Immature natural killer cell (primary cell): Measurements from ENCODE around the gene LRMDA. TPM values are rescaled to one million over a fixed set of nuclear protein-coding genes. Genes with fewer than 3 reads are reported as not detected.
"Not testable (repeated sequence)": the region's sequence is repeated elsewhere in the genome, so short reads cannot be mapped to it uniquely, and the experiment has no call there.

Experiments used
- DNase-seq, 3 donors: peaks; one replicate each; pipeline ENCODE4 v3.0.0; 2022; ENCODE audit warnings: mixed read lengths in 1 of 3
- H3K27ac Mint-ChIP-seq, 6 donors: one replicate each; pipeline ENCODE4 v1.8.0; 2020; ENCODE audit warnings: mixed read lengths in 6 of 6, mild to moderate bottlenecking in 5 of 6, inconsistent platforms in 4 of 6, moderate library complexity in 3 of 6
- H3K27me3 Mint-ChIP-seq, 3 donors: one replicate each; pipeline ENCODE4 v1.8.0; 2020 to 2021; ENCODE audit warnings: low read depth in 3 of 3, mild to moderate bottlenecking in 3 of 3, mixed read lengths in 3 of 3, moderate library complexity in 3 of 3, inconsistent platforms in 1 of 3
- H3K36me3 Mint-ChIP-seq, 3 donors: one replicate each; pipeline ENCODE4 v1.8.0; 2020; ENCODE audit warnings: mixed read lengths in 3 of 3, inconsistent platforms in 2 of 3, mild to moderate bottlenecking in 2 of 3
- H3K4me1 Mint-ChIP-seq, 2 donors: one replicate each; pipeline ENCODE4 v1.8.0; 2020; ENCODE audit warnings: inconsistent platforms in 2 of 2, mild to moderate bottlenecking in 2 of 2, mixed read lengths in 2 of 2, moderate library complexity in 1 of 2
- H3K4me3 Mint-ChIP-seq, 5 donors: one replicate each; pipeline ENCODE4 v1.8.0; 2020; ENCODE audit warnings: mild to moderate bottlenecking in 5 of 5, mixed read lengths in 5 of 5, inconsistent platforms in 3 of 5, moderate library complexity in 3 of 5
- H3K9me3 Mint-ChIP-seq, 6 donors: one replicate each; pipeline ENCODE4 v1.8.0; 2020; ENCODE audit warnings: mild to moderate bottlenecking in 6 of 6, mixed read lengths in 6 of 6, inconsistent platforms in 4 of 6, moderate library complexity in 3 of 6
- polyA plus RNA-seq, 3 donors: library from polyadenylated mRNA; unstranded; fragments of 300-500 nt; fragmentation: Illumina TruSeq; gene quantifications; one replicate each; pipeline ENCODE4 v1.2.3, GENCODE V29; 2021

The LRMDA gene
- polyA plus RNA-seq, 3 donors from 2014 or later, result 1.7 to 14.2 (median 2.3) TPM

DNA sequence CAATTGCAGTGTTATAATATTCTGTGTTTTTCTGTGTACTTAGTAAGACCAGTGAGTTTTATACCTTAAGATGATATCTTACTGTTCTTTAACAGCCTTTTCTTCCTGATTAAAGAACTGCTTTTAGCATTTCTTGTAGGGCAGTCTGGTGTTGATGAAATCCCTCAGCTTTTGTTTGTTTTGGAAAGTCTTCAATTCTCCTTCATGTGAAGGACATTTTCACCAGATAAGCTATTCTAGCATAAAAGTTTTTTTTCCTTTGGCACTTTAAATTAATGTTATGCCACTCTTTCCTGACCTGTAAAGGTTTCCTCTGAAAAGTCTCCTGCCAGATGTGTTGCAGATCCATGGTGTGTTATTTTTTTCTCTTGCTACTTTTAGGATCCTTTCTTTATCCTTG, 1059.8 kb downstream of the LRMDA start:
- no peak overlapping the region for H3K4me3 Mint-ChIP-seq
- no peaks in the 10 kb centered on the region for H3K4me1 Mint-ChIP-seq
- H3K9me3 Mint-ChIP-seq, result peaks cover 11 to 55% (median 17%) of the 10 kb centered on the region in 6 donors
- peaks cover 0 to 1% (median 0%) of the 10 kb centered on the region in 3 donors for H3K27me3 Mint-ChIP-seq
- no peak for DNase-seq
- H3K27ac Mint-ChIP-seq, result no peak overlapping the region
- H3K36me3 Mint-ChIP-seq, result peaks cover 0 to 6% (median 0%) of the 10 kb centered on the region in 3 donors

DNA sequence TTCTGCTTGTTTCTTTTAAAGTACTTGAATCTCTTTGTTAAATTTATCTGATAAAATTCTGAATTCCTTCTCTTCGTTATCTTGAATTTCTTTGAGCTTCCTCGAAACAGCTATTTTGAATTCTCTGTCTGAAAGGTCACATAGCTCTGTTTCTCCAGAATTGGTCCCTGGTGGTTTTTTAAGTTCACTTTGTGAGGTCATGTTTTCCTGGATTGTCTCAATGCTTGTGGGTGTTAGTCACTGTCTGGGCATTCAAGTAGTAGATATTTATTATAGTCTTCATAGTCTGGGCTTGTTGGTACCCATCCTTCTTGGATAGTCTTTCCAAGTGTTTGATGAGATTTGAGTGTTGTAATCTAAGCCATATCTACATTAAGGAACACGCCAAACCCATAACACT, 1060.6 kb downstream of the LRMDA start:
- no peak for DNase-seq
- Mint-ChIP-seq H3K4me3 (no peak overlapping the region), H3K27ac (no peak overlapping the region), H3K9me3 (peaks cover 8 to 53% (median 16%) of the 10 kb centered on the region in 6 donors), H3K36me3 (peaks cover 0 to 6% (median 0%) of the 10 kb centered on the region in 3 donors), H3K27me3 (peaks cover 0 to 1% (median 0%) of the 10 kb centered on the region in 3 donors), H3K4me1 (no peaks in the 10 kb centered on the region)

DNA sequence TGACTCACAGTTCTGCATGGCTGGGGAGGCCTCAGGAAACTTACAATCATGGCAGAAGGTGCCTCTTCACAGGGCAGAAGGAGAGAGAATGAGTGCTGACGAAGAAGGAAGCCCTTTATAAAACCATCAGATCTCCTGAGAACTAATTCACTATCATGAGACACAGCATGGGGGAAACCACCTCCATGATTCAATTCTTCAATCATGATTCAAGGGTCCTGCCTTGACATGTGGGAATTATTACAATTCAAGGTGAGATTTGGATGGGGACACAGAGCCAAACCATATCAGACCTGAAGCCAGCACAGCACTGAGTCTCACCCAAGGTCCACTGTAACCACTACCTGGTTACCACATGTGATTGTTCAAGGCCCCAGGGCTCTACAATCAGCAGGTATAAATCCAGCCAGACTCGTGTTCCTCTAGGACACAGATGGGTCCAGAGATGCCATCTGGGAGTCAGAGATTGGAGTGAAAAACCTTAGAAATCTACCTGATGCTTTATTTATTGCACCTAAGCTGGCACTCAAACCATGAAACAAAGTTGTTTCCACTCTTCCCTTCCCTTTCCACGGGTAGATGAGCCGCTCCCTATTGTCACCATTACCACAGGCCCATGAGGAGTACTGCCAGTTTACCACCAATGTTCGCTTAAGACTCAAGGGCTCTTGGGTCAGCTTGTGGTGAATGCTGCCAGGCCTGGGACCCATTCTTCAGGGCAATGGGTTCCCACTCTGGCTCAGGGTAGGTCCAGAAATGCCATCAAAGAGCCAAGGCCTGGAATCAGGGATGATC, 1061.5 kb downstream of the LRMDA start:
- Mint-ChIP-seq H3K9me3 (peaks cover 5 to 46% (median 15%) of the 10 kb centered on the region in 6 donors), H3K4me3 (no peak overlapping the region), H3K27ac (no peak overlapping the region), H3K4me1 (no peaks in the 10 kb centered on the region), H3K27me3 (peaks cover 0 to 1% (median 0%) of the 10 kb centered on the region in 3 donors), H3K36me3 (peaks cover 0 to 6% (median 0%) of the 10 kb centered on the region in 3 donors)
- DNase-seq, result no peak

DNA sequence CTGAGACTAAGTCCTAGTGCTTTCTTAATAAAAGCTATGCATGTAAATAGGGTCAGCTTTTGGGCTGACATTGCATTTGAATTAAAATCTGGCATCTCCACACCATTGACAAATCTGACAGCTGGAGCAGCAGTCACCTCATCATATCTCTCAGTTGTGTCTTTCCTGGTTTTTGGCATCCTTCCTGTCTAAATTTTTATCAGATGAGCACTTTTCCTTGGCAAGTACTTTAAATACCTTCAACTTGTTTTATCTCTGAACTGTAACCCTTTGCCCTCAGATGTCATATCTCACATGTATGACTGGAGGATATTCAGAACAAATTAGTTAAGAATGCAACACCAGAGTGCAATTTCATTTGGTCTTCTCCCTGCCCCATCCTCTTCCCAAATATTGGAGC, 1066.2 kb downstream of the LRMDA start:
- no peak for DNase-seq
- H3K9me3 Mint-ChIP-seq, result peaks cover 0 to 17% (median 3%) of the 10 kb centered on the region in 6 donors
- H3K27me3 Mint-ChIP-seq, result peaks cover 0 to 2% (median 0%) of the 10 kb centered on the region in 3 donors
- no peaks in the 10 kb centered on the region for H3K36me3 Mint-ChIP-seq
- no peak overlapping the region for H3K4me3 Mint-ChIP-seq
- H3K27ac Mint-ChIP-seq, result no peak overlapping the region
- no peaks in the 10 kb centered on the region for H3K4me1 Mint-ChIP-seq

DNA sequence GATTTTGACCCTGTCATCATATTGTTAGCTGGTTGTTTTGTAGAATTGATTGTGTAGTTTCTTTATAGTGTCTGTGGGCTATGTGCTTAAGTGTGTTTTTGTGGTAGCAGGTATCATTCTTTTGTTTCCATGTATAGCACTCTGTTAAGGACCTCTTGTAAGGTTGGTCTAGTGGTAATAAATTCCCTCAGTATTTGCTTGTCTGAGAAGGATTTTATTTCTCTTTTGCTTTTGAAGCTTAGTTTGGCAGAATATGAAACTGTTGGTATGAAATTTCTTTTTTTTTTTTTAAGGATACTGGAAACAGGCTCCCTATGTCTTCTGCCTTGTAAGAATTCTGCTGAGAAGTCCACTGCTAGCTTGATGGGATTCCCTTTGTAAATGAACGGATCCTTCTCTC, 1073.4 kb downstream of the LRMDA start:
- Mint-ChIP-seq H3K27me3 (peaks cover 0 to 5% (median 0%) of the 10 kb centered on the region in 3 donors), H3K4me3 (no peak overlapping the region), H3K27ac (no peak overlapping the region), H3K36me3 (no peaks in the 10 kb centered on the region), H3K4me1 (no peaks in the 10 kb centered on the region), H3K9me3 (peaks cover 6 to 47% (median 11%) of the 10 kb centered on the region in 6 donors)
- DNase-seq, result no peak

DNA sequence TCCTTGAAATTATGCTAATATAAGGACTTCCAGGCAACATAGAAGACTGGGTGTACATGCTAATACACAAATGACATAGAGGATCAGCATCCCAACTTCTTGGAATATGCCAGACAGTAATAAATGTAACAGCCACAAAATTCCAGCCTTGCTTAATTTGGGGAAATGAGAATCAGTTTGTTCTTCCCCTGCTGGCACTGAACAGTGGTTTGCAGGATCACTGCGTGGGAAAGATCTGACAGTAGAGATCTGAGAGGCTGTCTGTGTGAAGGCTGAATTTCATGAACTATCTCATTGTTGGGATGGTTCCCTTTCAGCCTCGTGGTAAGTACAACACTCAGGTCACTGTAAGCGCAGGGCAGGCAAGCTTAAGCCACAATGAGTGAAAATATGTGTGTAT, 1078.0 kb downstream of the LRMDA start:
- H3K9me3 Mint-ChIP-seq, result peaks cover 6 to 26% (median 9%) of the 10 kb centered on the region in 6 donors
- no peak overlapping the region for H3K4me3 Mint-ChIP-seq
- no peaks in the 10 kb centered on the region for H3K4me1 Mint-ChIP-seq
- DNase-seq, result no peak
- H3K27me3 Mint-ChIP-seq, result peaks cover 0 to 6% (median 0%) of the 10 kb centered on the region in 3 donors
- H3K36me3 Mint-ChIP-seq, result no peaks in the 10 kb centered on the region
- H3K27ac Mint-ChIP-seq, result no peak overlapping the region

DNA sequence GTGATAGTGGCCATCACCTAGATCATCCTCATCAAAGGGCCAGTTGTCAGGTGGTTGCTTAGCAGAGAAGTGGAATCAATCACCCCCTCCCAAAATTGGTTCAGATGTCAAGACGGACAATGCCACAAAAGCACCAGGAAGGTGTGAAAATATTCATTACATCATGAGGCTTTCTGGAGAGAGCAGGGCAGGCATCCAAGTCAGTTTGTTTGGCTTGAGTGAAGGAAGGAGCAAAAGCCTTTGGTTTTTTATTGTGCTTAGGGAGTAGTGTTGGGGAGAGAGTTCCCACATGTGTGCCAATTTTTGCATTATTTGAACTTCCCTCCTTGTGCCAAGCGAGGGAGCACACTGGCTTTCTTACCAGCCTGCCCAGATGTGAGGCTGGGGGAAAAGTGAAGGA, 1082.9 kb downstream of the LRMDA start:
- Mint-ChIP-seq H3K27ac (no peak overlapping the region), H3K27me3 (peaks cover 0 to 3% (median 2%) of the 10 kb centered on the region in 3 donors), H3K9me3 (peaks cover 0 to 2% (median 0%) of the 10 kb centered on the region in 6 donors), H3K36me3 (no peaks in the 10 kb centered on the region), H3K4me3 (no peak overlapping the region), H3K4me1 (no peaks in the 10 kb centered on the region)
- DNase-seq, result no peak

DNA sequence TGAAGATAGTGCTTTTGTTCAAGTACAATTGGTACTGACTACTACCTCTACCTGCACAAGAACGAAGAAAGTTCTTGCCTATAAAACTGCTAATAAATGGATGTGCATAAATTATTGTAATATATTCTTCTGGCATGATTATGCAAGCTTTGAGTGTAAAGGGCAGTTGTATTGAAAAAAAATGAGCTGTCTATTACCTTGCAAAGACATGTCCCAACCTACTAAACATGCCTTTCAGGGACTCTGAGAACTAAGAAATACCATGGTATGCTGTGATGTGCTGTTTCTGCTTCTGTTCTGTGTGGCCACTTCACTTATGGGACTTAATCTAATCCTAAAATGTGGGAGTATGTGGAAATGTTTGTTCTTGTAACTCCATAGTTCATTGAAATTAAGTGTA, 1083.4 kb downstream of the LRMDA start:
- H3K36me3 Mint-ChIP-seq, result no peaks in the 10 kb centered on the region
- no peak overlapping the region for H3K27ac Mint-ChIP-seq
- no peaks in the 10 kb centered on the region for H3K4me1 Mint-ChIP-seq
- peaks cover 0 to 2% (median 0%) of the 10 kb centered on the region in 6 donors for H3K9me3 Mint-ChIP-seq
- peaks cover 0 to 3% (median 2%) of the 10 kb centered on the region in 3 donors for H3K27me3 Mint-ChIP-seq
- no peak overlapping the region for H3K4me3 Mint-ChIP-seq
- DNase-seq, result no peak

DNA sequence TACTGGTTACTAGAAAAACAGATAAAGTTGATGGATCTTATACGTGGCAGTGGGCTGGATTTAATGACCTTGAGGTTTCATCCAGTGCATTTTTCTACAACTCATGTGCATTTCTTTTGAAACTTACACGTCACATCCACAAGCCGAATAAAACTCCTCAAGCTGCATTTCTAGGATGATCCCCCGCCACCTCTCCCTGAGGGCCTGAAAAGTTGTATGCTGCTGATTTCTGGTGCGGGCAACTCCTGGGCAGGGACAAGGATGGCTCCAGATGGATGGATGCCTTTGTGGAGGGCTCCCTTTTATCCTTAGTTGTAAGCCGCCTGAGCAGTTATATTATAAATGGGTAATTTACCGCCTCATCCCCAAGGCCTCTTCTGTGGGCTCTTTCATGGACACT, 1091.1 kb downstream of the LRMDA start:
- H3K9me3 Mint-ChIP-seq, result peaks cover 0 to 6% (median 0%) of the 10 kb centered on the region in 6 donors
- H3K4me1 Mint-ChIP-seq, result no peaks in the 10 kb centered on the region
- no peak overlapping the region for H3K4me3 Mint-ChIP-seq
- peaks cover 0 to 4% (median 3%) of the 10 kb centered on the region in 3 donors for H3K27me3 Mint-ChIP-seq
- H3K27ac Mint-ChIP-seq, result no peak overlapping the region
- no peak for DNase-seq
- H3K36me3 Mint-ChIP-seq, result no peaks in the 10 kb centered on the region

DNA sequence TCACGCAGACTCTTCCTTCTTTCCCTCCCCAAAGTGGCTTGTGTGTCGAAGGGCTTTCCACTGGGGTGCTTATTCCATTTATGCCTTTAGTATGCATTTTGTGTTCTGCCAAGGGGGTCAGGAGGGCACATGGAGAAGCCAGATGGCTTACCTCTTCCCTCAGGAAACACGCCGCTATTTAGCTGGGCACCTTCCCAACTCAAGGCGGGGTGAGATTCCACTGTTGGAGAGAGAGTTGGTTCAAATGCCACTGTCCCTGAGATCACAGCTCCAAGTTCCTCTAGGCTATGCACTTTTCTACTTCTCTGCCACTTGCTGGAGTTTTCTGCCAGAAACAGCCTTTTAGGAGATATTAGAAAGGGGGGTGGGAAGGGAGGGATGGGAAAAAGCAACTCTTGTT, 1091.8 kb downstream of the LRMDA start:
- Mint-ChIP-seq H3K9me3 (peaks cover 0 to 6% (median 0%) of the 10 kb centered on the region in 6 donors), H3K27me3 (peaks cover 0 to 4% (median 3%) of the 10 kb centered on the region in 3 donors), H3K27ac (no peak overlapping the region), H3K4me3 (no peak overlapping the region), H3K36me3 (no peaks in the 10 kb centered on the region), H3K4me1 (no peaks in the 10 kb centered on the region)
- DNase-seq, result no peak

DNA sequence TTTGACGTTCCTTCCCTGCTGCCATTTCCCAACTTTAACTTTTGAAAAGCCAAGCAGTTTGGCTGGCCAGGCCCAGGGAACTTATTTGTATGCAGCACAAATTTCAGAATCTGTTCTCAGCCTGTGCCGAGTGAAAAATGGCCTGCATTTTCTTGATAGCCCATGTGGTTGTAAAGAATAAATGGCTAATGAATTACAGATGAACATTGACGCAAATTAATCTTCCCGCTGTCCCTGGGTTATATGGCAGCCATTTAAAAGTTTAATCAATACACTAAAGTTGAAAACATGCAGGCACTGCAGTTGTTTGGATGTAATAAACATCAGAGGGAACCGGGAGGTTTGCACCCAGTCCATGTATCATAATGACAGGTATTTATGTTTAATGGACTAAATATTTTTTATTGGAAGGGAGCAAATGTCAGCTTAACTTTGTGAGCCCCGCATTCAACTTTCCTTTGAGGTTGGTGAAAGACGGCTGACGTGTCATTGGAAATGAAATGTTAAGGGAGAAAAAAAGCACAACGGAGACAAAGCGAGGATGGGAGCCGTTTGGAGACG, 1092.4 kb downstream of the LRMDA start:
- no peaks in the 10 kb centered on the region for H3K36me3 Mint-ChIP-seq
- no peak for DNase-seq
- no peaks in the 10 kb centered on the region for H3K4me1 Mint-ChIP-seq
- H3K9me3 Mint-ChIP-seq, result peaks cover 0 to 6% (median 0%) of the 10 kb centered on the region in 6 donors
- H3K4me3 Mint-ChIP-seq, result no peak overlapping the region
- H3K27ac Mint-ChIP-seq, result no peak overlapping the region
- H3K27me3 Mint-ChIP-seq, result peaks cover 0 to 4% (median 3%) of the 10 kb centered on the region in 3 donors

DNA sequence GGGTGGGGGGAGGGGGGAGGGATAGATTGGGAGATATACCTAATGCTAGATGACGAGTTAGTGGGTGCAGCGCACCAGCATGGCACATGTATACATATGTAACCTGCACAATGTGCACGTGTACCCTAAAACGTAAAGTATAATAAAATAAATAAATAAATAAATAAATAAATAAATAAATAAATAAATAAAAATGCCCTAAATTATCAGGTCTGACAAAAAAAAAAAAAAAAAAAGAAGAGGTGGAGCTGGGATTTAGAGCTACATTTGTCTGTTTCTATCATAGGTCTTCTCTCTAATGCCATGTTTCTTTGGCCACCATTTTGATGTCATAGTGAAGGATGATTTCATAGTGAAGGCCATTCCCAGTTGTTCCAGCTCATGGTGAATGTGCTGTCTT, 1095.4 kb downstream of the LRMDA start:
- not testable (repeated sequence) for H3K27me3 Mint-ChIP-seq, H3K4me3 Mint-ChIP-seq, DNase-seq, H3K36me3 Mint-ChIP-seq, H3K9me3 Mint-ChIP-seq, H3K27ac Mint-ChIP-seq, H3K4me1 Mint-ChIP-seq

DNA sequence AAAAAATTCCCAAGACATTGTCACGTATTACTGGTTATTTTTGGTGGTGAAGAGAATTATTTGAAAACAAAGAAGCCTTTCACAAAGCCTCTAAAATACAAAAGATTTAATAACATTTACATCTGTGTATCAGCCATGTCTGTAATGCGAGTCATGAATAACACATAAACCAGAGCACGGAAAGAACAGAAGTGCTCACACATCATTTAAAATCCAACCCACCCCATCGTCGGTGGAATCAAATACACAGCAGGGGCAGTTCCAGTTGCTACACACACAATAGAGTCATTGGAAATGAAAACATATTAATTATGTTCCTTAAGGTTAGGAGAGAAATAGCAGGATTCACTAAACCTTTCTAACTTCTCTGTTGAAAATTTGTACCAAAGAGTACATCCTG, 1108.9 kb downstream of the LRMDA start:
- H3K36me3 Mint-ChIP-seq, result no peaks in the 10 kb centered on the region
- peaks cover 0 to 1% (median 0%) of the 10 kb centered on the region in 6 donors for H3K9me3 Mint-ChIP-seq
- peaks cover 0 to 3% (median 2%) of the 10 kb centered on the region in 3 donors for H3K27me3 Mint-ChIP-seq

DNA sequence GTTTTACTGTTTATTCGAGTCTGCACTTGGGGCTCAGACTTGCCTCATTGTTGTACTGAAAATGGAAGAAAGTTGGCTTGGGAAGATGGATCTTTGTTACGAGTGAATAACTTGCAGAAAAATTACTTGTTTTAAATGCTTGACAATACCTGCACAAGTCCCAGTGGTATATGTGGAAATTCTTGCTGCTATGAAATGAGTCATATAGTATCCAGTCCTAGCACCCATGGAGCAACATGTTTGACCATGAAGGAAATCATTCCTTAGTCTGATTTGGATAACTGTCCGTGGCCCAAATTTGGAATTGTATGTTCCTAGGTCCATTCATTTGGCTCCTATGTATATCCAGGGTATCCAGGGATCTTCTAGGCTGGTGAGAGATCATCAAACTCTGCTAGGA, 1109.4 kb downstream of the LRMDA start:
- Mint-ChIP-seq H3K9me3 (peaks cover 0 to 1% (median 0%) of the 10 kb centered on the region in 6 donors), H3K27ac (no peak overlapping the region)

More for the DNA sequence above, 1108.9 kb downstream of the LRMDA start:
- no peaks in the 10 kb centered on the region for H3K4me1 Mint-ChIP-seq
- H3K27ac Mint-ChIP-seq, result no peak overlapping the region
- no peak overlapping the region for H3K4me3 Mint-ChIP-seq
- no peak for DNase-seq

More for the DNA sequence above, 1109.4 kb downstream of the LRMDA start:
- no peak for DNase-seq
- H3K4me3 Mint-ChIP-seq, result no peak overlapping the region
- H3K4me1 Mint-ChIP-seq, result no peaks in the 10 kb centered on the region
- H3K36me3 Mint-ChIP-seq, result no peaks in the 10 kb centered on the region
- peaks cover 0 to 3% (median 2%) of the 10 kb centered on the region in 3 donors for H3K27me3 Mint-ChIP-seq
